Measurements from ENCODE around the gene ADAMTS16.

Gene ADAMTS16

GRCh38 chr5:5139777-5140478 lies at the start of gene ADAMTS16:
Gene ADAMTS16, plus strand, starts transcription at chr5:5140330. Its CDS starts 138 bp downstream, at chr5:5140468.
- Histone ChIP-seq H3K27ac (ENCODE audit: low read depth, low read length) (peak within 1 kb of the TSS; percentile 71; the same call in 1 of the 2 replicates), H3K4me1 (ENCODE audit: control insufficient read depth, insufficient read depth, low read length) (peaks cover 16% of the 10 kb centered on the region), H3K9me3 (ENCODE audit: control insufficient read depth, insufficient read depth, low read depth, low read length) (no peaks in the 10 kb centered on the region), H3K36me3 (ENCODE audit: control insufficient read depth, insufficient read depth, low read length) (peaks cover 6% of the 10 kb centered on the region), H3K4me3 (ENCODE audit: low read depth, low read length) (peak within 1 kb of the TSS; percentile 88), H3K27me3 (ENCODE audit: control insufficient read depth, insufficient read depth, low read length) (peaks cover 27% of the 10 kb centered on the region), H3K9ac (ENCODE audit: low read length) (peak within 1 kb of the TSS; percentile 87)

GRCh38 chr5:5092149-5092548 lies 48.0 kb upstream of the ADAMTS16 start:
- no peak overlapping the region for H3K27ac ChIP-seq (ENCODE audit: low read depth, low read length)
- 0 out of 2 replicates have a peak, but pooled peaks cover 2% of the 10 kb centered on the region for H3K9me3 ChIP-seq (ENCODE audit: control insufficient read depth, insufficient read depth, low read depth, low read length)
- H3K4me1 ChIP-seq (ENCODE audit: control insufficient read depth, insufficient read depth, low read length): peaks cover 3% of the 10 kb centered on the region; the same call in 1 of the 2 replicates
- no peaks in the 10 kb centered on the region for H3K36me3 ChIP-seq (ENCODE audit: control insufficient read depth, insufficient read depth, low read length)
- no peaks in the 10 kb centered on the region for H3K27me3 ChIP-seq (ENCODE audit: control insufficient read depth, insufficient read depth, low read length)
- no peak overlapping the region for H3K9ac ChIP-seq (ENCODE audit: low read length)
- H3K4me3 ChIP-seq (ENCODE audit: low read depth, low read length): no peak overlapping the region

- Histone ChIP-seq H3K9ac (ENCODE audit: low read length) (no peak overlapping the region), H3K9me3 (ENCODE audit: control insufficient read depth, insufficient read depth, low read depth, low read length) (peaks cover 8% of the 10 kb centered on the region), H3K4me1 (ENCODE audit: control insufficient read depth, insufficient read depth, low read length) (no peaks in the 10 kb centered on the region), H3K4me3 (ENCODE audit: low read depth, low read length) (no peak overlapping the region), H3K36me3 (ENCODE audit: control insufficient read depth, insufficient read depth, low read length) (no peaks in the 10 kb centered on the region), H3K27me3 (ENCODE audit: control insufficient read depth, insufficient read depth, low read length) (no peaks in the 10 kb centered on the region), H3K27ac (ENCODE audit: low read depth, low read length) (no peak overlapping the region)
Measured at GRCh38 chr5:5100635-5101034, 39.5 kb upstream of the ADAMTS16 start.

DNA sequence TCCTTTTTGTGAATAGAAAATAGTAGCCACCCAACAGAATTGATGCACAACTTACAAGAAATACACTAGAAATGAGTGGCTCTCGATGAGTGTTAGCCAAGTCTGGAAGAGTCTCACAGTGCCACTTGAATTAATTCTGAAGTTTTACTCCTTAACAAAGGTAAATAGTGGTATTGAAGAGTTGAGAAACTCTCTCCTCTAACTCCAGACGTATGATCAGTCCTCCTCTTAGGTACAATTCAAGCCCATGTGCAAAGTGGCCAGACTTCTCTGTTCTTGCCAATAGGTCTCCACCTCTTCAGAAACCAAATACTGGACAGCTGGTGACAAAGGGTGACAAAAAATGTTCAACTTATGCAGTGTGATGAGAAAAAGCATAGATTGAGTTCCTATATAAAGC lies 38.5 kb upstream of the ADAMTS16 start:
- no peak overlapping the region for H3K4me3 ChIP-seq (ENCODE audit: low read depth, low read length)
- H3K4me1 ChIP-seq (ENCODE audit: control insufficient read depth, insufficient read depth, low read length): no peaks in the 10 kb centered on the region
- H3K9ac ChIP-seq (ENCODE audit: low read length): no peak overlapping the region
- H3K36me3 ChIP-seq (ENCODE audit: control insufficient read depth, insufficient read depth, low read length): no peaks in the 10 kb centered on the region
- no peak overlapping the region for H3K27ac ChIP-seq (ENCODE audit: low read depth, low read length)
- no peaks in the 10 kb centered on the region for H3K27me3 ChIP-seq (ENCODE audit: control insufficient read depth, insufficient read depth, low read length)
- H3K9me3 ChIP-seq (ENCODE audit: control insufficient read depth, insufficient read depth, low read depth, low read length): peaks cover 8% of the 10 kb centered on the region

DNA sequence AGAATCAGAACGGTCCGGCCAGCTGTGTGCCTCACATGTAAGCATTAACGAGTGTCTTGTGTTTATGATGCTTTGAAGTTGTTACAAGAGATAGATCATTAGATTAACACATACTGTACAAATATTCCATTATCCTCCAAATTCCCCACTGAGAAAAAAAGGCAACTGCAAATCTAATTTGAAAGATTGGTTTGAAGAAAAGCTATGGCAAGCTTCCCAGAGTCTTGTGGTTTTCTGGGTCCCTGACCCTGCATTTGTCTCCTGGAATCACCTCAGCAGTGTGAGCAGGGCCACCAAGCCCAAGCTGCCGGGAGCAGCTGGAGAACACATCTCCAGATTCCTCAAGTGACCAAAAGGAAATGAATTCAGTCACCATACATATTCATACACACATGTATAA lies 36.9 kb upstream of the ADAMTS16 start:
- Histone ChIP-seq H3K4me3 (ENCODE audit: low read depth, low read length) (no peak overlapping the region), H3K36me3 (ENCODE audit: control insufficient read depth, insufficient read depth, low read length) (no peaks in the 10 kb centered on the region), H3K9me3 (ENCODE audit: control insufficient read depth, insufficient read depth, low read depth, low read length) (peaks cover 8% of the 10 kb centered on the region), H3K4me1 (ENCODE audit: control insufficient read depth, insufficient read depth, low read length) (peaks cover 5% of the 10 kb centered on the region), H3K27me3 (ENCODE audit: control insufficient read depth, insufficient read depth, low read length) (no peaks in the 10 kb centered on the region), H3K9ac (ENCODE audit: low read length) (no peak overlapping the region), H3K27ac (ENCODE audit: low read depth, low read length) (no peak overlapping the region)

DNA sequence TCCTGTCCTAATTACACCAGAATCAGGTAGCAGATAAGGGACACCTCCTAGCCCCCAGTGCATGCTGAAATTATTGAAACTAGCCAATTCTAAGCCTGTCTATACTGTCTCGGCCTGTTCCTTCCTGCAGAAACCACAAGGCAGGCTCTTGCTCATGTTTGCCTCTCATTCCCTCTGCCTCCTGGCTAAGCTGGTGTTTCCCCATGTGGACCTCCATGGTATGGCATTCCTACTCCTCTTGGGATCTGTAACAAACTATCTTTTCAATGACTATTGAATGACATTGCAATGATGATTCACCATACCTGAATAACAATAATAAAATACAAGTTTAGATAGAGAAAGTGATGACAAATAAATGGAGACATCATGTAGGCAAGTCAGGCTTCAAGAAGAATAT lies 35.6 kb upstream of the ADAMTS16 start:
- Histone ChIP-seq H3K27ac (ENCODE audit: low read depth, low read length) (no peak overlapping the region), H3K4me3 (ENCODE audit: low read depth, low read length) (no peak overlapping the region), H3K27me3 (ENCODE audit: control insufficient read depth, insufficient read depth, low read length) (no peaks in the 10 kb centered on the region)

DNA sequence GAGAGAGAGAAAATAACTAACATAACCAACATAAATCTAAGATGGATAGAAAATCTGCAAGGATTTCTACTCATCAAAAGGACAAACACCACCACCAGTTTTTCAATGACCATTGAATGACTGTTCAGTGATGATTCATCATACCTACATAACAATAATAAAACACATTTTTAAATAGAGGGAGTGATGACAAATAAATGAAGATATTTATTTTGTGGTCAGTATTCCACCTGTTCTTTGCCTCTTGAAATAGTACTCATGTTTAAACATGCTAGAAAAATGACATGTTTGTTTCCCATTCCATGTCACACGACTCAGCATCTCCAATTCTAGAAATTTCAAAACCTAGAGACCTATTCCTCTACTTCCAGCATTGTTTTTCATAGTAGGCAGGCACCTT lies 34.6 kb upstream of the ADAMTS16 start:
- Histone ChIP-seq H3K9me3 (ENCODE audit: control insufficient read depth, insufficient read depth, low read depth, low read length) (no peaks in the 10 kb centered on the region), H3K27me3 (ENCODE audit: control insufficient read depth, insufficient read depth, low read length) (no peaks in the 10 kb centered on the region), H3K4me1 (ENCODE audit: control insufficient read depth, insufficient read depth, low read length) (peaks cover 6% of the 10 kb centered on the region), H3K9ac (ENCODE audit: low read length) (no peak overlapping the region), H3K36me3 (ENCODE audit: control insufficient read depth, insufficient read depth, low read length) (no peaks in the 10 kb centered on the region), H3K4me3 (ENCODE audit: low read depth, low read length) (no peak overlapping the region), H3K27ac (ENCODE audit: low read depth, low read length) (no peak overlapping the region)

More for the DNA sequence above, 35.6 kb upstream of the ADAMTS16 start:
- Histone ChIP-seq H3K9me3 (ENCODE audit: control insufficient read depth, insufficient read depth, low read depth, low read length) (no peaks in the 10 kb centered on the region; the same call in 1 of the 2 replicates), H3K4me1 (ENCODE audit: control insufficient read depth, insufficient read depth, low read length) (peaks cover 6% of the 10 kb centered on the region), H3K36me3 (ENCODE audit: control insufficient read depth, insufficient read depth, low read length) (no peaks in the 10 kb centered on the region), H3K9ac (ENCODE audit: low read length) (no peak overlapping the region)

GRCh38 chr5:5116956-5117355 lies 23.2 kb upstream of the ADAMTS16 start:
- H3K4me1 ChIP-seq (ENCODE audit: control insufficient read depth, insufficient read depth, low read length): peaks cover 8% of the 10 kb centered on the region; the same call in 1 of the 2 replicates
- no peak overlapping the region for H3K9ac ChIP-seq (ENCODE audit: low read length)
- H3K27me3 ChIP-seq (ENCODE audit: control insufficient read depth, insufficient read depth, low read length): no peaks in the 10 kb centered on the region
- no peak overlapping the region for H3K27ac ChIP-seq (ENCODE audit: low read depth, low read length)
- no peaks in the 10 kb centered on the region for H3K9me3 ChIP-seq (ENCODE audit: control insufficient read depth, insufficient read depth, low read depth, low read length)
- H3K36me3 ChIP-seq (ENCODE audit: control insufficient read depth, insufficient read depth, low read length): no peaks in the 10 kb centered on the region
- H3K4me3 ChIP-seq (ENCODE audit: low read depth, low read length): no peak overlapping the region

- Histone ChIP-seq H3K27ac (ENCODE audit: low read depth, low read length) (no peak overlapping the region), H3K9me3 (ENCODE audit: control insufficient read depth, insufficient read depth, low read depth, low read length) (no peaks in the 10 kb centered on the region), H3K9ac (ENCODE audit: low read length) (no peak overlapping the region), H3K36me3 (ENCODE audit: control insufficient read depth, insufficient read depth, low read length) (no peaks in the 10 kb centered on the region), H3K27me3 (ENCODE audit: control insufficient read depth, insufficient read depth, low read length) (no peaks in the 10 kb centered on the region), H3K4me1 (ENCODE audit: control insufficient read depth, insufficient read depth, low read length) (peaks cover 4% of the 10 kb centered on the region; the same call in 1 of the 2 replicates), H3K4me3 (ENCODE audit: low read depth, low read length) (no peak overlapping the region)
Measured at GRCh38 chr5:5122776-5123175, 17.4 kb upstream of the ADAMTS16 start.

- Histone ChIP-seq H3K4me3 (ENCODE audit: low read depth, low read length) (no peak overlapping the region), H3K9ac (ENCODE audit: low read length) (no peak overlapping the region), H3K9me3 (ENCODE audit: control insufficient read depth, insufficient read depth, low read depth, low read length) (no peaks in the 10 kb centered on the region), H3K36me3 (ENCODE audit: control insufficient read depth, insufficient read depth, low read length) (no peaks in the 10 kb centered on the region), H3K27ac (ENCODE audit: low read depth, low read length) (no peak overlapping the region), H3K27me3 (ENCODE audit: control insufficient read depth, insufficient read depth, low read length) (no peaks in the 10 kb centered on the region), H3K4me1 (ENCODE audit: control insufficient read depth, insufficient read depth, low read length) (peaks cover 4% of the 10 kb centered on the region; the same call in 1 of the 2 replicates)
Measured at GRCh38 chr5:5124231-5124630, 15.9 kb upstream of the ADAMTS16 start.

DNA sequence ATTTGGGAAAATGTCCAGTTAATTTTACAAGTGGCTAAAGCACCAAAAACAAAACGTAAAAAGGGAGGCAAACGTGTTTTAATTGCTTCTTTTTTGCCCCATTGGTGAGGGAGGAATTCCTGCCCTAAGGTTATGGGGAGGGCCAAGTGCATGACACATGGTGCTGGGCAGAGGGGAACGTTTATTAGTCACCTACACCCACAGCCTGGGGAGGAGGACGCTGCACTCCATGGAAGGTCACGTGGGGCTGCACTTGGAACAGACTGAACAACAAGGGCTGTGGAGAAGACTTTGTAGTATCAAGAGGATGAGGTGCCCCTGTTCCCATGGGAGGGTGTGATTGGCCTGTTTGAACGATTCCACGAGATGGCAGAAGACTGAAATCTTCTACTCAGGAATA lies 13.7 kb upstream of the ADAMTS16 start:
- Histone ChIP-seq H3K27ac (ENCODE audit: low read depth, low read length) (no peak overlapping the region), H3K4me3 (ENCODE audit: low read depth, low read length) (no peak overlapping the region), H3K27me3 (ENCODE audit: control insufficient read depth, insufficient read depth, low read length) (no peaks in the 10 kb centered on the region), H3K9me3 (ENCODE audit: control insufficient read depth, insufficient read depth, low read depth, low read length) (no peaks in the 10 kb centered on the region), H3K9ac (ENCODE audit: low read length) (no peak overlapping the region), H3K4me1 (ENCODE audit: control insufficient read depth, insufficient read depth, low read length) (peaks cover 4% of the 10 kb centered on the region; the same call in 1 of the 2 replicates), H3K36me3 (ENCODE audit: control insufficient read depth, insufficient read depth, low read length) (no peaks in the 10 kb centered on the region)
